Endothelial cell of umbilical vein (primary cell): ENCODE data around the gene ADAT3.

ENCODE experiments used
- EZH2 ChIP-seq: IDR thresholded peaks from 2 replicates; pipeline ENCODE4 v1.6.1; 2012; ENCODE audit warnings: borderline replicate concordance, low read depth, mild to moderate bottlenecking, moderate library complexity, low read length, inconsistent platforms; ENCODE audit not compliant: severe bottlenecking
- FOS ChIP-seq: IDR thresholded peaks from 2 replicates; pipeline ENCODE4 v1.6.1; 2011; ENCODE audit warnings: mild to moderate bottlenecking, low read length, moderate library complexity, borderline replicate concordance; ENCODE audit not compliant: insufficient read depth
- GATA2 ChIP-seq: IDR thresholded peaks from 2 replicates; pipeline ENCODE4 v1.7.0; 2011; ENCODE audit warnings: low read depth, mild to moderate bottlenecking, moderate library complexity, mixed read lengths, low read length; ENCODE audit not compliant: insufficient read length, insufficient read depth
- JUN ChIP-seq: IDR thresholded peaks from 2 replicates; pipeline ENCODE4 v1.6.1; 2011; ENCODE audit warnings: borderline replicate concordance, low read depth; ENCODE audit not compliant: insufficient read length, insufficient read depth
- MYC ChIP-seq: IDR thresholded peaks from one replicate; pipeline ENCODE4 v1.6.1; 2011; ENCODE audit warnings: mild to moderate bottlenecking, low read depth, low read length
- POLR2A ChIP-seq: IDR thresholded peaks from 2 replicates; pipeline ENCODE4 v1.6.1; 2012; ENCODE audit warnings: low read depth, mild to moderate bottlenecking, control low read depth, low read length
- POLR2AphosphoS5 ChIP-seq: IDR thresholded peaks from 2 replicates; pipeline ENCODE4 v1.6.1; 2012; ENCODE audit warnings: low read depth, mild to moderate bottlenecking, control low read depth, low read length, moderate library complexity; ENCODE audit not compliant: insufficient read depth
- TF ChIP-seq, protein P1 (sequence below), 2 donors: IDR thresholded peaks; 1 replicate in 1 of 2; 2 replicates in 1 of 2; pipeline ENCODE4 v1.5.1; 2011; ENCODE audit warnings: low read length in 2 of 2, mild to moderate bottlenecking in 2 of 2, moderate library complexity in 2 of 2, control low read depth in 1 of 2, inconsistent platforms in 1 of 2, low read depth in 1 of 2; ENCODE audit not compliant: insufficient read depth in 1 of 2; ENCODE audit errors: extremely low read depth in 1 of 2
- TF ChIP-seq, protein P2 (sequence below): IDR thresholded peaks from 2 replicates; pipeline ENCODE4 v1.6.1; 2011; ENCODE audit not compliant: insufficient read depth, insufficient read length

DNA sequence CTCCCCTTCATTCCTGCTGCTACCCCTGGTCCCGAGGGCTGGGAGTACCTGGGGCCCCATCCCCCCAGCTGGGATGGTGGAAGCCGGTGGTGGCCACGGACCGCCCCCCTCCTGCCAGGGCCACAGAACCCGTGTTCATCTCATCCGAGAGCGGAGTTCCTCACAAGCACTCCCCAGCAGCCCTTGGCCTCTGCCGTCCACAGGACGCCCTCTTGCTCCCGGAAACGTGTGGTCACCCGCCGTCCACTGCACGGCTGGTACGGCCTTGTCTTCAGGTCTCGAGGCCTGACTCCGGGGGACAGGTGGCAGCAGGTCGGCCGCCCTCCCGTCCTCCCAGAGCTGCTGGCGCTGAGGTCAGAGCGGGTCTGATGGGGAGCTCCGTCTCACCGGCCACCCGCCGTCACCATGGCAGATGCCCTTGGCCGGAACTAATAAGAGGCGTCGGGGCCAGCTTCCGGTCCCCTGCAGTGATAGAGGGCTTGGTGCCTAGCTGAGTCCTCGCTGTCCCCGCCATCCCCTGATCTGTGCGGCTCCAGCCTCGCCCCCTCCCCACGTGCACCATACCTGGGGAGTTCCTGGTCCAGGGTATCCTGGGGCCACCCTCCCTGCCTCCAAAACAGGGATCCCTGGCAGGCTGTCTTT, 19.2 kb downstream of the ADAT3 start:
- TF ChIP-seq, protein P1, sequence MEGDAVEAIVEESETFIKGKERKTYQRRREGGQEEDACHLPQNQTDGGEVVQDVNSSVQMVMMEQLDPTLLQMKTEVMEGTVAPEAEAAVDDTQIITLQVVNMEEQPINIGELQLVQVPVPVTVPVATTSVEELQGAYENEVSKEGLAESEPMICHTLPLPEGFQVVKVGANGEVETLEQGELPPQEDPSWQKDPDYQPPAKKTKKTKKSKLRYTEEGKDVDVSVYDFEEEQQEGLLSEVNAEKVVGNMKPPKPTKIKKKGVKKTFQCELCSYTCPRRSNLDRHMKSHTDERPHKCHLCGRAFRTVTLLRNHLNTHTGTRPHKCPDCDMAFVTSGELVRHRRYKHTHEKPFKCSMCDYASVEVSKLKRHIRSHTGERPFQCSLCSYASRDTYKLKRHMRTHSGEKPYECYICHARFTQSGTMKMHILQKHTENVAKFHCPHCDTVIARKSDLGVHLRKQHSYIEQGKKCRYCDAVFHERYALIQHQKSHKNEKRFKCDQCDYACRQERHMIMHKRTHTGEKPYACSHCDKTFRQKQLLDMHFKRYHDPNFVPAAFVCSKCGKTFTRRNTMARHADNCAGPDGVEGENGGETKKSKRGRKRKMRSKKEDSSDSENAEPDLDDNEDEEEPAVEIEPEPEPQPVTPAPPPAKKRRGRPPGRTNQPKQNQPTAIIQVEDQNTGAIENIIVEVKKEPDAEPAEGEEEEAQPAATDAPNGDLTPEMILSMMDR (IDR thresholded peaks at IDR 0.05; ENCODE audit: extremely low read depth in 1 of 2, insufficient read depth in 1 of 2, low read depth in 1 of 2, low read length in 2 of 2) = no peak
- TF ChIP-seq FOS = no peak
- TF ChIP-seq POLR2A = no peak
- no peak for TF ChIP-seq GATA2
- no peak for TF ChIP-seq POLR2AphosphoS5
- TF ChIP-seq JUN = no peak
- TF ChIP-seq MYC = no peak
- no peak for TF ChIP-seq EZH2
- TF ChIP-seq, protein P2, sequence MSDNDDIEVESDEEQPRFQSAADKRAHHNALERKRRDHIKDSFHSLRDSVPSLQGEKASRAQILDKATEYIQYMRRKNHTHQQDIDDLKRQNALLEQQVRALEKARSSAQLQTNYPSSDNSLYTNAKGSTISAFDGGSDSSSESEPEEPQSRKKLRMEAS = no peak
